ENCODE measurements around the gene RGS7BP.

RGS7BP gene

DNA sequence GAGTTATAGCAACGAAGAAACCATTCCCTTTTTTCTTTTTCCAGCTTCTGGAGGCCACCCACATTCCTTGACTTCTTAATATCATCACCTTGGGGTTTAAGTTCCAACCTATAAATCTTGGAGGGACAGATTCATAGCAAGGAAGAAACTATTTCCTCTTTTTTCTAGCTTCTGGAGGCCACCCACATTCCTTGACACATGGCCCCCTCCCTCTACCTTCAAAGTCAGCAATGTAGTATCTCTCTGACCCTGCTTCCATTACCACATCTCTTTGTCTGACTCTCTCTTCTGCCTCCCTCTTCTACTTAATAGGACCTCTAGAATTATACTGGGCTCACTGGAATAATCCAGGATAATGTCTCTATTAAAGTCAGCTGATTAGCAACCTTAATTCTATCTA, 149.8 kb downstream of the RGS7BP start:
- Histone ChIP-seq H3K36me3 (ENCODE audit: control insufficient read depth in 2 of 2, insufficient read depth in 2 of 2, low read length in 2 of 2) (no peaks in the 10 kb centered on the region), H3K27me3 (ENCODE audit: control insufficient read depth in 1 of 2, insufficient read depth in 2 of 2, low read length in 2 of 2) (no peaks in the 10 kb centered on the region), H3K4me3 (ENCODE audit: low read length in 2 of 2) (no peak overlapping the region), H3K27ac (ENCODE audit: low read length) (no peak overlapping the region), H3K9ac (ENCODE audit: low read length in 2 of 2) (no peak overlapping the region), H3K4me1 (ENCODE audit: control insufficient read depth, insufficient read depth, low read length) (no peaks in the 10 kb centered on the region), H3K9me3 (ENCODE audit: control insufficient read depth in 2 of 2, low read length in 2 of 2) (no peaks in the 10 kb centered on the region)

DNA sequence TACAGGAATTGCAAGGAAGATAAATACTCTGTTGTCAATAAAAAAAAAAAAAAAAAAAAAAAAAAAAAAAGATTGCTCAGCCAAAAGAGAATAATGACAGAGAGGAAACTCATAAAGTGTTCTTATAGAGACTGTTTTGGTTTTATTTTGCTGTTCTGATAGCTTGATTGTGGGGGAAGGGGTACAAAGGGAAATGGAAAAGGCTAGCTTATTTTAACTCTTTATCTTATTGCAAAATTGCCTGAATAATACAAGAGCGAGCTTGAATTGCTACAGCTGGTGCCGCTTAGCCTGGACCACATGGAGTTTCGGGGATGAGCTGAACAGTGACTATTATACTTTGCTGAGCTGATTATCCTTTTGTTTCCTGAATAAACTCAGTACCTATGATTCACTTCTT, 153.5 kb downstream of the RGS7BP start:
- Histone ChIP-seq H3K36me3 (ENCODE audit: control insufficient read depth in 2 of 2, insufficient read depth in 2 of 2, low read length in 2 of 2) (no peaks in the 10 kb centered on the region), H3K4me3 (ENCODE audit: low read length in 2 of 2) (no peak overlapping the region), H3K27ac (ENCODE audit: low read length) (no peak overlapping the region), H3K9me3 (ENCODE audit: control insufficient read depth in 2 of 2, low read length in 2 of 2) (no peaks in the 10 kb centered on the region), H3K4me1 (ENCODE audit: control insufficient read depth, insufficient read depth, low read length) (no peaks in the 10 kb centered on the region), H3K27me3 (ENCODE audit: control insufficient read depth in 1 of 2, insufficient read depth in 2 of 2, low read length in 2 of 2) (no peaks in the 10 kb centered on the region), H3K9ac (ENCODE audit: low read length in 2 of 2) (no peak overlapping the region)

Measured in stomach smooth muscle (tissue), 2 donors.